CD4-positive, CD25-positive, alpha-beta regulatory T cell (primary cell): Measurements from ENCODE around the gene FUT7. TPM values are rescaled to one million over a fixed set of nuclear protein-coding genes. Genes with fewer than 3 reads are reported as not detected.

ENCODE experiments used
- ATAC-seq, 2 donors: fragments of 150-1000 bp; cut with Tn5 transposase; one replicate each; pipeline ENCODE4 v1.10.0; 2021; ENCODE audit warnings: low read depth in 2 of 2, moderate number of reproducible peaks in 2 of 2, moderate library complexity in 1 of 2
- DNase-seq, 3 donors: peaks; one replicate each; pipeline versions ENCODE4 v3.0.0 to v3.0.0-alpha.2; 2012 to 2022; ENCODE audit warnings: mixed read lengths in 1 of 3
- H3K27ac ChIP-seq: one replicate; pipeline ENCODE4 v1.7.0; 2013; ENCODE audit warnings: mild to moderate bottlenecking, low read length; ENCODE audit not compliant: insufficient read depth, poor library complexity, severe bottlenecking
- H3K27me3 ChIP-seq: one replicate; pipeline ENCODE4 v1.7.0; 2013; ENCODE audit warnings: low read length; ENCODE audit not compliant: control insufficient read depth, insufficient read depth
- H3K36me3 ChIP-seq: one replicate; pipeline ENCODE4 v1.7.0; 2013; ENCODE audit warnings: mild to moderate bottlenecking, low read length, moderate library complexity; ENCODE audit not compliant: control insufficient read depth, insufficient read depth
- H3K4me1 ChIP-seq: 2 replicates; pipeline ENCODE4 v1.7.0; 2013; ENCODE audit warnings: mild to moderate bottlenecking, low read length; ENCODE audit not compliant: insufficient read depth, control insufficient read depth, poor library complexity, severe bottlenecking
- H3K4me3 ChIP-seq: one replicate; pipeline ENCODE4 v1.7.0; 2013; ENCODE audit warnings: low read depth, mild to moderate bottlenecking, low read length, moderate library complexity
- H3K9me3 ChIP-seq, 2 experiments: 1 replicate in 1 of 2; 2 replicates in 1 of 2; pipeline ENCODE4 v1.7.0; 2013; ENCODE audit warnings: low read length in 2 of 2, mild to moderate bottlenecking in 1 of 2, moderate library complexity in 1 of 2; ENCODE audit not compliant: control insufficient read depth in 2 of 2
- H3K27ac Mint-ChIP-seq, 3 donors: one replicate each; pipeline ENCODE4 v1.8.0; 2020 to 2022; ENCODE audit warnings: mild to moderate bottlenecking in 3 of 3, mixed read lengths in 3 of 3, moderate library complexity in 2 of 3
- H3K27me3 Mint-ChIP-seq: one replicate; pipeline ENCODE4 v1.8.0; 2022; ENCODE audit warnings: mild to moderate bottlenecking, mixed read lengths
- H3K36me3 Mint-ChIP-seq: one replicate; pipeline ENCODE4 v1.8.0; 2020; ENCODE audit warnings: mixed read lengths
- H3K4me1 Mint-ChIP-seq, 4 donors: one replicate each; pipeline ENCODE4 v1.8.0; 2020 to 2022; ENCODE audit warnings: mixed read lengths in 4 of 4, mild to moderate bottlenecking in 1 of 4
- H3K4me3 Mint-ChIP-seq, 4 donors: one replicate each; pipeline ENCODE4 v1.8.0; 2020 to 2022; ENCODE audit warnings: mild to moderate bottlenecking in 4 of 4, mixed read lengths in 4 of 4, moderate library complexity in 3 of 4
- H3K9me3 Mint-ChIP-seq, 7 donors: one replicate each; pipeline ENCODE4 v1.8.0; 2020 to 2022; ENCODE audit warnings: mixed read lengths in 7 of 7, mild to moderate bottlenecking in 3 of 7, moderate library complexity in 2 of 7
- polyA plus RNA-seq, 4 donors: library from polyadenylated mRNA; unstranded; fragments of 300-500 nt; fragmentation: Illumina TruSeq; gene quantifications; one replicate each; pipeline ENCODE4 v1.2.3, GENCODE V29; 2021
- total RNA-seq: library from RNA; stranded (reverse); gene quantifications from one replicate; pipeline ENCODE4 v1.2.3, GENCODE V29; 2022

Gene FUT7
- total and polyA plus RNA-seq, 5 donors from 2014 or later: 15.2 to 79.0 (median 37.4) TPM

DNA sequence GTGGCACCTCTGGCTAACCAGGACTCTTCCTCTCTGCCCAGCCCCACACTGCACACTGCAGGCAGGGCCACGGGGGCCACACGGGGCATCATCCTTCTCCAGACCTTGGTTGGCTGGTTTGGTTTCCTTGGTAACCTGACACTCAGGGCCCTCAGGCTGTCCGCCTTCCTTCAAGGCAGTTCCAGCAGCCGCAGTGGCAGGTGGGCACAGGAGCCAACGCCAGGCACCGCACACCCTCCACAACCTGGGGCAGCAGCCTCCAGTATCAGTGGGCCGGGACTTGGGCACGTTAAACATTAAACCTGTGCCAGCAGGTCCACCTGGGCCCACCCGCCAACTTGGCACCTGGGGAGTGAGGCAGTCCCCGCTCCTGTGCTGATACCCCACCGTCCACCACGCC lies 12.1 kb upstream of the FUT7 start:
- H3K9me3 Mint-ChIP-seq: no peaks in the 10 kb centered on the region
- Histone ChIP-seq H3K4me1 (peaks cover 29% of the 10 kb centered on the region), H3K27me3 (peaks cover 7% of the 10 kb centered on the region), H3K36me3 (no peaks in the 10 kb centered on the region), H3K4me3 (no peak overlapping the region), H3K9me3 (no peaks in the 10 kb centered on the region), H3K27ac (no peak overlapping the region)
- DNase-seq (no peak), ATAC-seq (no peak)
- peak overlapping the region in 2 of 4 donors; percentile 81 to 82 for H3K4me3 Mint-ChIP-seq
- no peaks in the 10 kb centered on the region for H3K36me3 Mint-ChIP-seq
- H3K4me1 Mint-ChIP-seq: peaks cover 0 to 21% (median 8%) of the 10 kb centered on the region in 4 donors
- H3K27ac Mint-ChIP-seq: no peak overlapping the region
- H3K27me3 Mint-ChIP-seq: peaks cover 31% of the 10 kb centered on the region

DNA sequence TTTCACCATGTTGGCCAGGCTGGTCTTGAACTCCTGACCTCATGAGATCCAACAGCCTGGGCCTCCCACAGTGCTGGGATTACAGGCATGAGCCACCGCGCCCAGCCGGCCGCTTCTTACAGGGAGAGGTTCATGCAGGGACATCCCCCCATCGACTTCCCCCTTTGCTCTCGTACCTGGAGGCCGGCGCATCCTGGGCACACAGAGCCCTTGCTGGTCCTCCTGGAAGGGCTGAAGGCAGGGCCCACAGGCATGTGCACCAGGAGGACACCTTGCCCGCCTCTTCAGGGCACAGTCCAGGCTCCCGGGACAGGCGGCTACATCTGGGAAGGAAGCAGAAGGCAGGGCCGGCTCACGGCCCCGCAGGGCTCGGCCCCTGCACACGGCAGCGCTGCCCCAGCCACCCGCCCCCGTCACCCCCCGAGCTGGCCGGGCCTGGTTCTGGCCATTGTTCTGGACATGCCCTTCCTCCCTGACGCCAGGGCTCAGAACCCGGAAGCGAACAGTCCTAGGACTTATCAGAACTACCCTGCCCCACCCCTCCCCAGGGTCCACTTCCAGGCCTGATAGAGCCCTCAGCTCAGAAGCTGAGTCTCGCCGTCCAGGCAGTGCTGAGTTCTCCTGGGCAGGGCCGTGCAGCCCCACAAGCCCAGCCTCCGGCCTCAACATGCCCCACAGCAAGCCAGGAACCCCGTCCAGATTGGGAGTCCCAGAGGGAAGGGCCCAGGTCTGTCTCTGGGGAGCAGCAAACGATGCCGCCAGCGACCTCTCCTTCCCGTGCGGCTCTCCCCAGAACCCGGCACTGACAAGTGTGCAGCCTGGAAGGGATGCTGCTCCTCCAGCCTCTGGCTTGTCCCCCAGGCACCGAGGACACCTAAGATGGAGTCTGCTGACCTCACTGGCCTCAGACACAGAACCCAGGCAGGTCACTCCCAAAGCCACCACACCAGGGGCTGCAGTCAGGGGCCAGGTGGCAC lies 11.2 kb upstream of the FUT7 start:
- no peak overlapping the region for H3K4me3 Mint-ChIP-seq
- DNase-seq (no peak), ATAC-seq (no peak)
- H3K27me3 ChIP-seq: peaks cover 7% of the 10 kb centered on the region
- H3K4me1 ChIP-seq: peaks cover 29% of the 10 kb centered on the region
- no peaks in the 10 kb centered on the region for H3K36me3 Mint-ChIP-seq
- no peaks in the 10 kb centered on the region for H3K9me3 ChIP-seq
- no peak overlapping the region for H3K27ac Mint-ChIP-seq
- H3K27me3 Mint-ChIP-seq: peaks cover 30% of the 10 kb centered on the region
- H3K27ac ChIP-seq: no peak overlapping the region
- peaks cover 0 to 21% (median 8%) of the 10 kb centered on the region in 4 donors for H3K4me1 Mint-ChIP-seq
- H3K36me3 ChIP-seq: no peaks in the 10 kb centered on the region
- no peaks in the 10 kb centered on the region for H3K9me3 Mint-ChIP-seq
- H3K4me3 ChIP-seq: no peak overlapping the region

GRCh38 chr9:137041124-137041523 lies 9.2 kb upstream of the FUT7 start:
- DNase-seq: no peak
- Histone ChIP-seq H3K4me3 (no peak overlapping the region), H3K9me3 (no peaks in the 10 kb centered on the region), H3K4me1 (peaks cover 24% of the 10 kb centered on the region), H3K36me3 (no peaks in the 10 kb centered on the region), H3K27me3 (no peaks in the 10 kb centered on the region), H3K27ac (no peak overlapping the region)
- Mint-ChIP-seq H3K27me3 (peaks cover 14% of the 10 kb centered on the region), H3K27ac (no peak overlapping the region), H3K4me1 (peaks cover 0 to 14% (median 5%) of the 10 kb centered on the region in 4 donors), H3K36me3 (no peaks in the 10 kb centered on the region), H3K9me3 (no peaks in the 10 kb centered on the region), H3K4me3 (no peak overlapping the region)
- ATAC-seq: no peak

- Histone ChIP-seq H3K27me3 (no peaks in the 10 kb centered on the region), H3K36me3 (no peaks in the 10 kb centered on the region), H3K27ac (no peak overlapping the region), H3K4me3 (no peak overlapping the region), H3K4me1 (peaks cover 20% of the 10 kb centered on the region), H3K9me3 (no peaks in the 10 kb centered on the region)
- Mint-ChIP-seq H3K27me3 (peaks cover 14% of the 10 kb centered on the region), H3K27ac (no peak overlapping the region), H3K4me1 (peaks cover 0 to 14% (median 5%) of the 10 kb centered on the region in 4 donors), H3K4me3 (no peak overlapping the region), H3K36me3 (no peaks in the 10 kb centered on the region), H3K9me3 (no peaks in the 10 kb centered on the region)
- no peak for DNase-seq
- no peak for ATAC-seq
These were observed 8.7 kb upstream of the FUT7 start for GRCh38 chr9:137040568-137040967.

DNA sequence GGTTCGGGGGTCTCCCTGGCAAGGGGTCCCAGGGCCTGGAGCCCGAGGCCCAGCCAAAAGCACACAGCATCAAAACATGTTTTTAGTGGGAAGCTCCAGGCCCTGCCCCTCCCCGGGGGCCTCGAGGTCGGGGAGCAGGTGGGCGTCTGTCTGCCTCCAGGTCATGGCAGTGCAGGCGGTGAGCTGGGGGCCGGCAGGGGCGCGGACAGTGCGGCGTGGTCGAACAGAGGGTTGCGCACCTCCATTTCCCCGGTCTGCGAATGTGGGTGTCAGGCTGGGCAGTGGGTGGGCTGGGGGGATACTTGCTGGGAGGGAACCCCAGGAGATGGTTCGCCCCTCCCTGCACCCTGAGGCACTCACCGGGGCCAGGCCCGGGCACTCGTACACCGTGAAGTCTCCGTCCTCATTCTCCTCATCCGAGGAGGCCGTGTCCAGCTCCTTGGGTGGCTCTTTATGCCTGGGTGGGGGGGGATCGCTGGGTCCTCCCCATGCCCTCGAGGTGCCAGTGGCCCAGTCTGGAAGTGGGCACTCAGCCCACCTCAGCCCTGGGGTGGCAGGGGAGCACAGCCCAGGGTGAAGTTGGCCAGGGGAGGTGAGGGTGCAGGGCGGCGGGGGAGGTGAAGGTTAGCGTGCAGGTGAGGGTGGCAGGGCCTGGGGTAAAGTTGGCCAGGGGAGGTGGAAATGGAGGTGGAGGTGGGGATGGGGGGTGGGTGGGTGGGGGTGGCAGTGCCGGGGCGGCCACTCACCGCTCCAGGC lies 7.9 kb upstream of the FUT7 start:
- Mint-ChIP-seq H3K36me3 (no peaks in the 10 kb centered on the region), H3K4me1 (peaks cover 0 to 16% (median 7%) of the 10 kb centered on the region in 4 donors), H3K27ac (no peak overlapping the region), H3K27me3 (peaks cover 10% of the 10 kb centered on the region), H3K4me3 (no peak overlapping the region), H3K9me3 (no peaks in the 10 kb centered on the region)
- no peaks in the 10 kb centered on the region for H3K9me3 ChIP-seq
- DNase-seq (no peak), ATAC-seq (no peak)
- no peaks in the 10 kb centered on the region for H3K36me3 ChIP-seq
- H3K4me3 ChIP-seq: no peak overlapping the region
- no peak overlapping the region for H3K27ac ChIP-seq
- no peaks in the 10 kb centered on the region for H3K27me3 ChIP-seq
- H3K4me1 ChIP-seq: peaks cover 21% of the 10 kb centered on the region

DNA sequence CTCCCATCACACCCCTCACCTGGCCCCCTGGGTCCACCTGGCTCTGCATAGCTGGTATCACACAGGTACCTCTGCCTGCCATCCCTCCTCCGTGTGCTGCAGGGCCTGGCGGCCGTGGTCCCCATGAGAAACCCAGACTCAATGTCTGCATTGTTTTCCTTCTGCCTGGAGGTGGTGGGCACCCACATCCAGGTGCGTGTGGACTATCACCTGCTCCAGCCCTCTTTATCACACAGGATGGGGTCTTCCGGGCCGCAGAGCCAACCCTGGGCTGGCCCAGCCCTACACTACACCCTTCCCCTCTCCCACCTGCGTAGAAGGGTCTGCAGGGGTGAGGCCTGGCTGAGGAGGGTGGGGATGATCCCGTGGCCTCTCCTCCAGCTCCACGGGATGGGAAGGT lies 7.0 kb upstream of the FUT7 start:
- H3K36me3 Mint-ChIP-seq: no peaks in the 10 kb centered on the region
- H3K4me3 Mint-ChIP-seq: no peak overlapping the region

GRCh38 chr9:137037483-137037882 lies 5.6 kb upstream of the FUT7 start:
- Histone ChIP-seq H3K4me1 (peaks cover 27% of the 10 kb centered on the region), H3K9me3 (no peaks in the 10 kb centered on the region), H3K27me3 (no peaks in the 10 kb centered on the region), H3K27ac (no peak overlapping the region), H3K4me3 (no peak overlapping the region), H3K36me3 (no peaks in the 10 kb centered on the region)
- H3K4me3 Mint-ChIP-seq: peak overlapping the region in 1 of 4 donors; percentile 69
- no peaks in the 10 kb centered on the region for H3K9me3 Mint-ChIP-seq
- H3K27me3 Mint-ChIP-seq: no peaks in the 10 kb centered on the region
- H3K36me3 Mint-ChIP-seq: no peaks in the 10 kb centered on the region
- DNase-seq (no peak), ATAC-seq (no peak)
- peaks cover 0 to 24% (median 12%) of the 10 kb centered on the region in 4 donors for H3K4me1 Mint-ChIP-seq
- H3K27ac Mint-ChIP-seq: no peak overlapping the region

More for the DNA sequence above, 7.0 kb upstream of the FUT7 start:
- no peak for ATAC-seq
- Mint-ChIP-seq H3K27me3 (peaks cover under 1% of the 10 kb centered on the region), H3K27ac (no peak overlapping the region), H3K4me1 (peaks cover 0 to 12% (median 6%) of the 10 kb centered on the region in 4 donors), H3K9me3 (no peaks in the 10 kb centered on the region)
- Histone ChIP-seq H3K4me3 (no peak overlapping the region), H3K27me3 (no peaks in the 10 kb centered on the region), H3K27ac (no peak overlapping the region), H3K4me1 (peaks cover 18% of the 10 kb centered on the region), H3K36me3 (no peaks in the 10 kb centered on the region), H3K9me3 (no peaks in the 10 kb centered on the region)
- no peak for DNase-seq
